ENCODE results near the gene MPP1.

- TF ChIP-seq ELK1 (CRISPR knock-in tag; IDR thresholded peaks at IDR 0.05) (no peak), E2F3 (CRISPR knock-in tag; IDR thresholded peaks at IDR 0.05) (no peak), ATF2 (CRISPR knock-in tag; IDR thresholded peaks at IDR 0.05) (no peak), CTCF (IDR thresholded peaks at IDR 0.05 in 2 of 3, conservative IDR thresholded peaks at IDR 0.05 in 1 of 3; ENCODE audit: insufficient read depth in 2 of 3, low read depth in 1 of 3, low read length in 3 of 3) (no peak), NFXL1 (CRISPR knock-in tag; IDR thresholded peaks at IDR 0.05) (no peak), BRCA1 (IDR thresholded peaks at IDR 0.05) (no peak), BRCA1 (CRISPR knock-in tag; IDR thresholded peaks at IDR 0.05) (no peak), THRA (IDR thresholded peaks at IDR 0.05) (no peak)
These were observed 69.4 kb downstream of the MPP1 start for GRCh38 chrX:154735695-154736393.
